CD4-positive, alpha-beta T cell (primary cell): Measurements from ENCODE around the gene CD96. TPM values are rescaled to one million over a fixed set of nuclear protein-coding genes. Genes with fewer than 3 reads are reported as not detected.
A peak's percentile ranks its signal among the peaks of the same experiment; 100 is the strongest.
"Not testable (repeated sequence)": the region's sequence is repeated elsewhere in the genome, so short reads cannot be mapped to it uniquely, and the experiment has no call there.

Experiments used
- ATAC-seq: fragments of 200-7000 bp; cut with Tn5 transposase; one replicate; pipeline ENCODE4 v1.10.0; 2022; ENCODE audit warnings: mild to moderate bottlenecking; ENCODE audit not compliant: poor library complexity
- CTCF ChIA-PET: fragments of 350-600 bp; sonication (Branson Sonifier 250); formaldehyde crosslinking; loops from one replicate; lab custom pipeline; 2021; ENCODE audit warnings: antibody characterized with exemption, inconsistent platforms; lab: Charles Lee
- POLR2A ChIA-PET: fragments of 350-600 bp; sonication (Branson Sonifier 250); formaldehyde crosslinking; loops from one replicate; lab custom pipeline; 2021; ENCODE audit warnings: antibody characterized with exemption, inconsistent platforms; lab: Charles Lee
- DNase-seq, 14 experiments: peaks; one replicate each; pipeline ENCODE4 v3.0.0-alpha.2; 2013 to 2020; ENCODE audit warnings: mixed read lengths in 2 of 14
- H3K27ac ChIP-seq, 2 donors: one replicate each; pipeline versions ENCODE4 v1.5.1 to v1.7.0; 2013; ENCODE audit warnings: low read length in 2 of 2, low read depth in 1 of 2, mild to moderate bottlenecking in 1 of 2
- H3K27me3 ChIP-seq, 2 experiments: 1 replicate in 1 of 2; 2 replicates in 1 of 2; pipeline versions ENCODE4 v1.6.1 to v1.7.0; 2013; ENCODE audit warnings: low read length in 2 of 2, control low read depth in 1 of 2, mild to moderate bottlenecking in 1 of 2, moderate library complexity in 1 of 2; ENCODE audit not compliant: insufficient read depth in 2 of 2, control insufficient read depth in 1 of 2
- H3K36me3 ChIP-seq: one replicate; pipeline ENCODE4 v1.6.1; 2013; ENCODE audit warnings: low read length, control low read depth; ENCODE audit not compliant: insufficient read depth
- H3K4me1 ChIP-seq: one replicate; pipeline ENCODE4 v1.6.1; 2013; ENCODE audit warnings: low read length, control low read depth; ENCODE audit not compliant: insufficient read depth
- H3K4me3 ChIP-seq: one replicate; pipeline ENCODE4 v1.5.1; 2013; ENCODE audit warnings: mild to moderate bottlenecking, low read length, moderate library complexity
- H3K9me3 ChIP-seq, 2 experiments: 1 replicate in 1 of 2; 2 replicates in 1 of 2; pipeline versions ENCODE4 v1.6.1 to v1.7.0; 2013; ENCODE audit warnings: low read length in 2 of 2, mild to moderate bottlenecking in 2 of 2, control low read depth in 1 of 2, moderate library complexity in 1 of 2; ENCODE audit not compliant: control insufficient read depth in 1 of 2, insufficient read depth in 1 of 2
- H3K27ac Mint-ChIP-seq: one replicate; pipeline ENCODE4 v1.8.0; 2020; ENCODE audit warnings: mixed read lengths
- H3K27me3 Mint-ChIP-seq: one replicate; pipeline ENCODE4 v1.8.0; 2021; ENCODE audit warnings: mixed read lengths
- H3K36me3 Mint-ChIP-seq: one replicate; pipeline ENCODE4 v1.8.0; 2021; ENCODE audit warnings: low read depth, mixed read lengths
- H3K4me1 Mint-ChIP-seq: one replicate; pipeline ENCODE4 v1.8.0; 2021; ENCODE audit warnings: low read depth, mixed read lengths
- H3K4me3 Mint-ChIP-seq: one replicate; pipeline ENCODE4 v1.8.0; 2020; ENCODE audit warnings: mild to moderate bottlenecking, mixed read lengths
- H3K9me3 Mint-ChIP-seq: one replicate; pipeline ENCODE4 v1.8.0; 2020; ENCODE audit warnings: mixed read lengths
- CTCF ChIP-seq: fragments of 200-600 bp; IDR thresholded peaks from one replicate; pipeline ENCODE4 v1.8.0; 2022; ENCODE audit warnings: antibody characterized with exemption, mild to moderate bottlenecking
- intact Hi-C, 2 experiments: fragments of 100-400 bp; cut with DNase I in 1 of 2; cut with micrococcal nuclease in 1 of 2; formaldehyde crosslinking; loops; one replicate each; pipeline versions ENCODE4 v1.15.1 to v1.9.0; 2023 to 2025; cut with DNase I, micrococcal nuclease
- total RNA-seq, 174 experiments: library from RNA in 2 of 174; stranded (reverse) in 2 of 174; gene quantifications; one replicate each; pipeline ENCODE4 v1.2.3 and lab custom pipeline; 2021 to 2026

Gene CD96
- total RNA-seq, 2 experiments from 2014 or later, result 194 to 205 TPM

DNA sequence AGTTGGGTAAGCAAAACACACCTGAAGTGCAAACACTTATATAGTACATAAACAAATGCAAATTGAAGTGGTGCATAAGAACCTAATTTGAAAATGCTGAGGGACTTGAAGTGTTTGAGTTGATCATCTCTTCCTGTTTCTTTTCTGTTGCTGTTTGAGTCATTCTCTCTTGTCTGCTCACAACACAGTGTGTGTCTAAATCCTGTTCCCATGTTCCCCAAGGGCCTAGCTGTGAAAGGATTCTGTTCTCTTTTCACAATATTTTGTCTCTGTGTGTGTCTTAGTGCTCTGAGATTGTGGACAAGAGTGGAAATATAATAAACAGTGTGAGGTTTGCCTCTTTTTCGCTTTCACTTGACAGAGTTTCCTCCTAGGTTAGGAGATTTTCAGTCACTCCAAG, 6.1 kb downstream of the CD96 start:
- Histone ChIP-seq H3K9me3 (no peaks in the 10 kb centered on the region), H3K27me3 (no peaks in the 10 kb centered on the region), H3K4me3 (peak overlapping the region; percentile 40), H3K27ac (peak overlapping the region; percentile 69 to 81), H3K36me3 (peaks cover 28% of the 10 kb centered on the region), H3K4me1 (peaks cover 54% of the 10 kb centered on the region)
- POLR2A ChIA-PET, result interaction anchor here (0.8 to 2.4 kb wide), 11 partner anchors 9 to 1741 kb away, joined by 3 to 11 read pairs (median 4); partner anchors contain the start of gene ABHD10
- no peaks in the 10 kb centered on the region for H3K4me1 Mint-ChIP-seq
- H3K27me3 Mint-ChIP-seq, result no peaks in the 10 kb centered on the region
- intact Hi-C loops, result loop anchor here in 1 of 2 experiments (5.0 kb wide), 1 partner anchor 59 kb away; no protein-coding TSS in a partner anchor
- TF ChIP-seq CTCF, result no peak
- peak in 3 of 14 experiments; percentile 31 to 51 (median 40) for DNase-seq
- CTCF ChIA-PET, result interaction anchor here (0.7 to 3.7 kb wide), 2 partner anchors 30 to 69 kb away, joined by 4 to 21 read pairs; no protein-coding TSS in a partner anchor
- no peak overlapping the region for H3K27ac Mint-ChIP-seq
- H3K9me3 Mint-ChIP-seq, result no peaks in the 10 kb centered on the region
- H3K4me3 Mint-ChIP-seq, result no peak overlapping the region
- peaks cover 29% of the 10 kb centered on the region for H3K36me3 Mint-ChIP-seq
- ATAC-seq, result peak; percentile 56

DNA sequence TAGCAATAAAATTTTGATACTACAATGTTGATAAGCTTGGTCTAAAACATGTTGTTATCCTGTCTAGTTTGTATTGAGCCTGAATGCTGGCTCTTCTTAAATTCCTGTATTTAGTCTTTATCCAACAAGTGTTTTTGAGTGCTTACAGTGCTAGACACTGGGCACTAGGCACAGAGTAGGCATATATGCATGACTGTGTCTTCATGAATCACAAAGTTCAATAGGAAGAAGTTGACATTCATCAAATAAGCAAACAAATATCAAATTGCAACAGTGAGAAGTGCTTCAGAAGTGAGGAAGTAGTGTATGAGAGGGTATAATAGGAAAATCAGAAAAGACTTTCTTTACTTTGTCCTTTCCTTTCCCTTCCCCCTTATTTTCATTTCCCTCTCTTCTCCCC, 6.8 kb downstream of the CD96 start:
- Histone ChIP-seq H3K36me3 (peaks cover 28% of the 10 kb centered on the region), H3K4me1 (peaks cover 51% of the 10 kb centered on the region), H3K9me3 (no peaks in the 10 kb centered on the region), H3K27me3 (no peaks in the 10 kb centered on the region), H3K4me3 (peak overlapping the region; percentile 40), H3K27ac (peak overlapping the region; percentile 69 to 81)
- peaks cover 25% of the 10 kb centered on the region for H3K36me3 Mint-ChIP-seq
- POLR2A ChIA-PET, result interaction anchor here (0.9 to 1.8 kb wide), 5 partner anchors 10 to 119 kb away, joined by 3 to 7 read pairs (median 4); no protein-coding TSS in a partner anchor
- CTCF ChIA-PET, result interaction anchor here (3.7 kb wide), 1 partner anchor 68 kb away, joined by 21 read pairs; no protein-coding TSS in a partner anchor
- H3K27me3 Mint-ChIP-seq, result no peaks in the 10 kb centered on the region
- ATAC-seq, result no peak
- peak in 1 of 14 experiments; percentile 29 for DNase-seq
- no peak overlapping the region for H3K27ac Mint-ChIP-seq
- no peaks in the 10 kb centered on the region for H3K9me3 Mint-ChIP-seq
- no peak for TF ChIP-seq CTCF
- intact Hi-C loops, result loop anchor here in 1 of 2 experiments (5.0 kb wide), 1 partner anchor 59 kb away; no protein-coding TSS in a partner anchor
- no peak overlapping the region for H3K4me3 Mint-ChIP-seq
- peaks cover under 1% of the 10 kb centered on the region for H3K4me1 Mint-ChIP-seq

DNA sequence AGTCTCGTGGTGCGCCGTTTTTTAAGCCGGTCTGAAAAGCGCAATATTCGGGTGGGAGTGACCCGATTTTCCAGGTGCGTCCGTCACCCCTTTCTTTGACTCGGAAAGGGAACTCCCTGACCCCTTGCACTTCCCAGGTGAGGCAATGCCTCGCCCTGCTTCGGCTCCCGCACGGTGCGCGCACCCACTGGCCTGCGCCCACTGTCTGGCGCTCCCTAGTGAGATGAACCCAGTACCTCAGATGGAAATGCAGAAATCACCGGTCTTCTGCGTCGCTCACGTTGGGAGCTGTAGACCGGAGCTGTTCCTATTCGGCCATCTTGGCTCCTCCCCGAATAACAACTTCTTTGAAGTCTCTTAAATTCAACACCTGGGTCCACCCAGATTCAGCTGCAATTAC, 19.9 kb downstream of the CD96 start:
- H3K27me3 Mint-ChIP-seq, CTCF ChIA-PET, intact Hi-C loops, ATAC-seq, H3K4me1 ChIP-seq, DNase-seq, H3K9me3 ChIP-seq, H3K4me3 ChIP-seq, H3K9me3 Mint-ChIP-seq, H3K36me3 ChIP-seq, H3K4me3 Mint-ChIP-seq, H3K27ac Mint-ChIP-seq, H3K27me3 ChIP-seq, H3K27ac ChIP-seq: not testable (repeated sequence)
- POLR2A ChIA-PET, result interaction anchor here (1.2 kb wide), 1 partner anchor 14 kb away, joined by 3 read pairs; no protein-coding TSS in a partner anchor
- peaks cover 49% of the 10 kb centered on the region for H3K4me1 Mint-ChIP-seq
- H3K36me3 Mint-ChIP-seq, result peaks cover 16% of the 10 kb centered on the region
